Ovary (tissue), 9 donors: Measurements from ENCODE around the gene USP11. TPM values are rescaled to one million over a fixed set of nuclear protein-coding genes. Genes with fewer than 3 reads are reported as not detected.

Experiments used
- DNase-seq, 5 donors: peaks; one replicate each; pipeline ENCODE4 v3.0.0-alpha.2; 2019 to 2020
- H3K27ac ChIP-seq, 2 donors: fragments of 200-600 bp; one replicate each; pipeline versions ENCODE4 v1.5.1 to v1.8.0; 2019 to 2022
- H3K27me3 ChIP-seq: fragments of 200-600 bp; one replicate; pipeline ENCODE4 v1.8.0; 2022
- H3K36me3 ChIP-seq: fragments of 200-600 bp; sonication (generic); one replicate; pipeline ENCODE4 v1.5.1; 2019
- H3K4me1 ChIP-seq: one replicate; pipeline ENCODE4 v1.8.1; 2013; ENCODE audit warnings: mild to moderate bottlenecking, moderate library complexity; ENCODE audit not compliant: insufficient read depth
- H3K4me3 ChIP-seq: fragments of 200-600 bp; sonication (generic); one replicate; pipeline ENCODE4 v1.5.1; 2017
- H3K9me3 ChIP-seq, 2 donors: fragments of 200-600 bp in 1 of 2; sonication (generic) in 1 of 2; one replicate each; pipeline versions ENCODE4 v1.5.1 to v1.8.1; 2013 to 2019; ENCODE audit warnings: mild to moderate bottlenecking in 1 of 2, moderate library complexity in 1 of 2
- EP300 ChIP-seq: sonication (generic); formaldehyde crosslinking; IDR thresholded peaks from one replicate; pipeline ENCODE4 v1.6.1; 2017; ENCODE audit warnings: antibody characterized with exemption
- POLR2A ChIP-seq: fragments of 450-650 bp; IDR thresholded peaks from one replicate; pipeline ENCODE4 v1.6.1; 2017; ENCODE audit warnings: antibody characterized with exemption, mild to moderate bottlenecking, moderate library complexity
- WGBS, 3 donors: extraction: QIAGEN DNeasy Blood & Tissue Kit in 1 of 3; methylation state at CpG; one replicate each; pipeline versions ENCODE4 v1.1.5 to v1.1.7; 2013 to 2017; 5-methylcytosine and 5-hydroxymethylcytosine counted together
- intact Hi-C, 4 donors: fragments of 100-400 bp; cut with DNase I; formaldehyde crosslinking; loops; one replicate each; pipeline versions ENCODE4 v1.11.0 to v1.15.1; 2022 to 2023
- polyA plus RNA-seq, 2 donors: library from polyadenylated mRNA; stranded (reverse); fragments of 200-250 nt in 1 of 2; fragments of 350-450 nt in 1 of 2; fragmentation: Illumina TruSeq in 1 of 2; extraction: RNeasy Lipid Tissue Mini Kit (QIAGEN cat#74804) in 1 of 2; gene quantifications; one replicate each; pipeline ENCODE4 v1.2.3, GENCODE V29; 2013 to 2014
- total RNA-seq, 7 donors: library from RNA; depleted of rRNA in 2 of 7; stranded (reverse); fragments of >200 nt in 2 of 7; fragmentation: NEBNext Ultra II Directional in 3 of 7; extraction: Animal tissue kit (Norgen Biotek cat#: 25700) in 3 of 7; gene quantifications; one replicate each; pipeline versions ENCODE4 v1.1.0 to v1.2.4, GENCODE V29; 2016 to 2023
- TF ChIP-seq, protein P1 (sequence below), 3 donors: fragments of 450-650 bp in 2 of 3; fragments of 200-600 bp in 1 of 3; IDR thresholded peaks; one replicate each; pipeline versions ENCODE4 v1.5.1 to v1.8.0; 2016 to 2022; ENCODE audit warnings: antibody characterized with exemption in 3 of 3, mild to moderate bottlenecking in 1 of 3
- donor health status: DM: no; HTN: no; CAD: no; lungs with moderate emphysema.
- donor health status: DM: no; HTN: no; CAD: no.
- donor health status: Bipolar disorder and iron deficiency.
- donor health status: DM: yes; HTN: yes; CAD: no.
- donor health status: DM: no; HTN: no; CAD: no.
- donor health status: DM: yes; HTN: yes; CAD: no.

The USP11 gene
- total and polyA plus RNA-seq, 9 donors = 55.6 to 166 (median 109) TPM

GRCh38 chrX:47224266-47224895, 8.4 kb upstream of the USP11 start:
- no peak overlapping the region for H3K27ac ChIP-seq
- H3K4me1 ChIP-seq = peaks cover 13% of the 10 kb centered on the region
- TF ChIP-seq, protein P1, sequence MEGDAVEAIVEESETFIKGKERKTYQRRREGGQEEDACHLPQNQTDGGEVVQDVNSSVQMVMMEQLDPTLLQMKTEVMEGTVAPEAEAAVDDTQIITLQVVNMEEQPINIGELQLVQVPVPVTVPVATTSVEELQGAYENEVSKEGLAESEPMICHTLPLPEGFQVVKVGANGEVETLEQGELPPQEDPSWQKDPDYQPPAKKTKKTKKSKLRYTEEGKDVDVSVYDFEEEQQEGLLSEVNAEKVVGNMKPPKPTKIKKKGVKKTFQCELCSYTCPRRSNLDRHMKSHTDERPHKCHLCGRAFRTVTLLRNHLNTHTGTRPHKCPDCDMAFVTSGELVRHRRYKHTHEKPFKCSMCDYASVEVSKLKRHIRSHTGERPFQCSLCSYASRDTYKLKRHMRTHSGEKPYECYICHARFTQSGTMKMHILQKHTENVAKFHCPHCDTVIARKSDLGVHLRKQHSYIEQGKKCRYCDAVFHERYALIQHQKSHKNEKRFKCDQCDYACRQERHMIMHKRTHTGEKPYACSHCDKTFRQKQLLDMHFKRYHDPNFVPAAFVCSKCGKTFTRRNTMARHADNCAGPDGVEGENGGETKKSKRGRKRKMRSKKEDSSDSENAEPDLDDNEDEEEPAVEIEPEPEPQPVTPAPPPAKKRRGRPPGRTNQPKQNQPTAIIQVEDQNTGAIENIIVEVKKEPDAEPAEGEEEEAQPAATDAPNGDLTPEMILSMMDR (IDR thresholded peaks at IDR 0.05) = no peak
- TF ChIP-seq EP300 = no peak
- no peak for TF ChIP-seq POLR2A
- H3K9me3 ChIP-seq = no peaks in the 10 kb centered on the region
- no peaks in the 10 kb centered on the region for H3K27me3 ChIP-seq
- H3K4me3 ChIP-seq = no peak overlapping the region
- H3K36me3 ChIP-seq = no peaks in the 10 kb centered on the region
- intact Hi-C loops = no loop called here
- peak in 2 of 5 donors; percentile 13 to 22 for DNase-seq
- 90 to 94% (median 93%) methylated on average over 17 of the region's 17 CpGs for WGBS, 3 donors

GRCh38 chrX:47224896-47225290, 7.9 kb upstream of the USP11 start:
- Histone ChIP-seq H3K27me3 (no peaks in the 10 kb centered on the region), H3K36me3 (no peaks in the 10 kb centered on the region), H3K4me1 (peaks cover 8% of the 10 kb centered on the region), H3K9me3 (no peaks in the 10 kb centered on the region), H3K4me3 (no peak overlapping the region), H3K27ac (no peak overlapping the region)
- peak in 2 of 5 donors; percentile 6 to 21 for DNase-seq
- intact Hi-C loops = no loop called here
- WGBS, 3 donors = 88 to 98% (median 95%) methylated on average over 4 of the region's 4 CpGs
- TF ChIP-seq POLR2A (no peak), EP300 (no peak)
- TF ChIP-seq, protein P1 (IDR thresholded peaks at IDR 0.05) = no peak

- peaks cover 2% of the 10 kb centered on the region for H3K4me1 ChIP-seq
- H3K27ac ChIP-seq = no peak overlapping the region
- WGBS, 3 donors = 81 to 90% (median 82%) methylated on average over 6 of the region's 6 CpGs
- no peak for TF ChIP-seq EP300
- TF ChIP-seq, protein P1 (IDR thresholded peaks at IDR 0.05) = no peak
- TF ChIP-seq POLR2A = no peak
- no peaks in the 10 kb centered on the region for H3K9me3 ChIP-seq
- intact Hi-C loops = no loop called here
- H3K36me3 ChIP-seq = no peaks in the 10 kb centered on the region
- no peak overlapping the region for H3K4me3 ChIP-seq
- no peaks in the 10 kb centered on the region for H3K27me3 ChIP-seq
- DNase-seq = peak in 2 of 5 donors; percentile 14 to 33
Observed at GRCh38 chrX:47226071-47226470, 6.7 kb upstream of the USP11 start.

DNA sequence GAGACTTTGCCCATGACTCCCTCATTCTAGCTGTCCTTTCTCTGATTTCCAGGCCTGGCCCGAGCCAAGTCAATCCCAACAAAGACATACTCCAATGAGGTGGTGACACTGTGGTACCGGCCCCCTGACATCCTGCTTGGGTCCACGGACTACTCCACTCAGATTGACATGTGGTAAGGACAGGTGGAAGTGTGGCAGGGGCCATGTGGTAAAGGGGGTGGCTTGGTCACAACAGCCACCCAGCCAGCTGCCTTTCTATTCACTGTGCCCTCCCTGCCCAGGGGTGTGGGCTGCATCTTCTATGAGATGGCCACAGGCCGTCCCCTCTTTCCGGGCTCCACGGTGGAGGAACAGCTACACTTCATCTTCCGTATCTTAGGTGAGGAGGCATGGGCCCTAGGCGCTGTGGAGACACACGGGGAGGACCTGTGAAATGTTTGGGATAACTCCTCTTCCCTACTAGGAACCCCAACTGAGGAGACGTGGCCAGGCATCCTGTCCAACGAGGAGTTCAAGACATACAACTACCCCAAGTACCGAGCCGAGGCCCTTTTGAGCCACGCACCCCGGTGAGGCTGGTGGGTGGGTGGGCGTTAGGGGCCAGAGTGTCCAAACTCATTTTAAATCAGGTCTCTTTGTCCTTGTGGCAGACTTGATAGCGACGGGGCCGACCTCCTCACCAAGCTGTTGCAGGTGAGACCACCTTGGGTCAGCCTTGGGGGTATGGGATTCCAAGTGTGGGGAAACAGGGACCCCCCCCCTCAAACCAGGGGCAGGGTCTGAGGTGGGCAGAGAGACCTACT, 6.1 kb upstream of the USP11 start:
- Histone ChIP-seq H3K27me3 (no peaks in the 10 kb centered on the region), H3K4me1 (peaks cover under 1% of the 10 kb centered on the region), H3K27ac (no peak overlapping the region), H3K4me3 (no peak overlapping the region), H3K9me3 (no peaks in the 10 kb centered on the region), H3K36me3 (no peaks in the 10 kb centered on the region)
- peak in 2 of 5 donors; percentile 14 to 17 for DNase-seq
- intact Hi-C loops = no loop called here
- TF ChIP-seq EP300 (no peak), POLR2A (no peak)
- TF ChIP-seq, protein P1 (IDR thresholded peaks at IDR 0.05) = no peak
- 90 to 94% (median 91%) methylated on average over 19 of the region's 19 CpGs for WGBS, 3 donors
